Astrocyte of the spinal cord (primary cell): ENCODE measurements around the gene CFAP46.

Experiments used
- DNase-seq: peaks from one replicate; pipeline ENCODE4 v3.0.0; 2011; ENCODE audit warnings: low read depth, low spot score
- H3K4me3 ChIP-seq: 2 replicates; pipeline ENCODE4 v1.5.1; 2011; ENCODE audit warnings: low read depth, mild to moderate bottlenecking, low read length, moderate library complexity
- in situ Hi-C: cut with HindIII; loops from 2 replicates; pipeline ENCODE4 v1.10.0; 2017; ENCODE audit warnings: low sequenced_read_pairs
- TF ChIP-seq, protein P1 (sequence below): IDR thresholded peaks from 2 replicates; pipeline ENCODE4 v1.5.1; 2012; ENCODE audit warnings: low read depth, mild to moderate bottlenecking, low read length, inconsistent platforms

Gene CFAP46

DNA sequence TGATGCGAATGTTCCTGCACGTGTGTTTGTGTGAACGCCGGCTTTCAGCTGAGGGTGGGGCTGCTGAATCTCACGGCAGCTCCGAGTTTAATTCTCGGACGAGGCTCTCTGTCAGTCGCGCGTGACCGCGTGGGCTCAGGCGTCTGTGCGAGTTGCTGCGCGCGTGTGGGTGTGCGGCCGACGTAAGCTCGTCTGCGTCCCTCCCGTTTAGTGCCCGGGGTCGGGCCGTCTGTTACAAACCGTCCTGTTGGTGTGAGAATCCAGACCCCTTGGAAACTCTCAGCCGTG lies 41.6 kb upstream of the CFAP46 start:
- no peak for DNase-seq
- no peak overlapping the region for H3K4me3 ChIP-seq
- TF ChIP-seq, protein P1, sequence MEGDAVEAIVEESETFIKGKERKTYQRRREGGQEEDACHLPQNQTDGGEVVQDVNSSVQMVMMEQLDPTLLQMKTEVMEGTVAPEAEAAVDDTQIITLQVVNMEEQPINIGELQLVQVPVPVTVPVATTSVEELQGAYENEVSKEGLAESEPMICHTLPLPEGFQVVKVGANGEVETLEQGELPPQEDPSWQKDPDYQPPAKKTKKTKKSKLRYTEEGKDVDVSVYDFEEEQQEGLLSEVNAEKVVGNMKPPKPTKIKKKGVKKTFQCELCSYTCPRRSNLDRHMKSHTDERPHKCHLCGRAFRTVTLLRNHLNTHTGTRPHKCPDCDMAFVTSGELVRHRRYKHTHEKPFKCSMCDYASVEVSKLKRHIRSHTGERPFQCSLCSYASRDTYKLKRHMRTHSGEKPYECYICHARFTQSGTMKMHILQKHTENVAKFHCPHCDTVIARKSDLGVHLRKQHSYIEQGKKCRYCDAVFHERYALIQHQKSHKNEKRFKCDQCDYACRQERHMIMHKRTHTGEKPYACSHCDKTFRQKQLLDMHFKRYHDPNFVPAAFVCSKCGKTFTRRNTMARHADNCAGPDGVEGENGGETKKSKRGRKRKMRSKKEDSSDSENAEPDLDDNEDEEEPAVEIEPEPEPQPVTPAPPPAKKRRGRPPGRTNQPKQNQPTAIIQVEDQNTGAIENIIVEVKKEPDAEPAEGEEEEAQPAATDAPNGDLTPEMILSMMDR = no peak
- in situ Hi-C loops = no loop called here

DNA sequence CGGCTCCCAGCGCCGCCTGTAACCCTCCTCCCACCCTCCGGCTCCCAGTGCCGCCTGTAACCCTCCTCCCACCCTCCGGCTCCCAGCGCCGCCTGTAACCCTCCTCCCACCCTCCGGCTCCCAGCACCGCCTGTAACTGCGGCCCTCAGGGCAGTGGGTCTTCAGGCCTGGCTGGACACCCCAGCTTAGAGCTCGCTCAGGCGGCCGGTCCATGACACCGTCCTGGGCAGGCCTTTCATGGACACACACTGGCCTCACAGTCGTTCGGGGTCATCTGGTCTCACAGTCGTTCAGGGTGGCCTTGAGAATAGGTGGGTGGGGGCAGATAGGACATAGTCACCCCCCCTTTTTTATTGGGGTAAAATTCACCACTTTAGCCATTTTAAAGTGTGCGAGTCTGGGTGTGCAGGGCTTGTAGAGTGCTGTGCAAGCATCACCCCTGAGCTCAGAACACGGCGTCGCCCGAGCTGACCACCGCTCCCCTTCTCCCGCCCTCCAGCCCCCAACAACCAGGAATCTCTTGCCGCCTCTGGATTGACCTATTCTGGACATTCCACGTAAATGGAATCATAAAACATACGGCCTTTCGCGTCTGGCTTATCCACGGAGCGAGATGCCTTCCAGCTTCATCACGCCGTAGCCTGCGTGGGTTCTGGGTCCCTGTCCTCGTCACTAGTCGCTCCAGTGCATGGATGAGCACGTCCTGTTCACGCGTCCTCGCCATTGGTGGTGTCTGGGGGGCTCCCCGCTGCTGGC lies 41.1 kb upstream of the CFAP46 start:
- no peak for DNase-seq
- in situ Hi-C loops = no loop called here
- TF ChIP-seq, protein P1 = no peak
- H3K4me3 ChIP-seq = no peak overlapping the region

DNA sequence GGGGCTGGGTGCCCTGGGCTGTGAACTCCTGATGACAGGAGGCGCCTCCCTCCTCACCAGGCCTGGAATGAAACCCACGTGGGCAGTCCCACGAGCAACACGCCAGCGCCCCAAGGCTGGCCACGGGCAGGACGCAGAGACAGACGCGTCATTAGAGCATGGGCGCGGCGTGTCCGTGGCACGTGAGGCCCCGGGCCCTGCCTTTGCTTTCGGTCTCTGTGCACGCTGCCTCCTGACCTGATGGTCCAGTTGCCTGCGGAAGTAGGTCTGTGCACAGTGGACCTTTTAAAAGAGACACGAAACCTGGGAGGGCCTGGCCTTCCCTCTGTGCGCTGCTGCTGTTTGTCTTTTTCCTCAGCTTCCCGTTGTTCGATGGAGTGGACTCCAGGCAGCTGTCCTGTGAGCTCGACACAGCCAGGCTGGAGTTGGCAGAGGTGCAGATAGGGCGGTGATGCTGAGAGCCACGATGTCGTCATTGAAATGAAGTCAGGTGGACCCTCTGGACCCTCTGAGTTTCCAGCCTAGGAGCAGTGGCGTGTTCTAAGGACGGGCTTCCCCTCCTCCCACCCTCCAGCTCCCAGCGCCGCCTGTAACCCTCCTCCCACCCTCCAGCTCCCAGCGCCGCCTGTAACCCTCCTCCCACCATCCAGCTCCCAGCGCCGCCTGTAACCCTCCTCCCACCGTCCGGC lies 40.1 kb upstream of the CFAP46 start:
- DNase-seq = no peak
- in situ Hi-C loops = no loop called here
- H3K4me3 ChIP-seq = no peak overlapping the region
- TF ChIP-seq, protein P1 = no peak

DNA sequence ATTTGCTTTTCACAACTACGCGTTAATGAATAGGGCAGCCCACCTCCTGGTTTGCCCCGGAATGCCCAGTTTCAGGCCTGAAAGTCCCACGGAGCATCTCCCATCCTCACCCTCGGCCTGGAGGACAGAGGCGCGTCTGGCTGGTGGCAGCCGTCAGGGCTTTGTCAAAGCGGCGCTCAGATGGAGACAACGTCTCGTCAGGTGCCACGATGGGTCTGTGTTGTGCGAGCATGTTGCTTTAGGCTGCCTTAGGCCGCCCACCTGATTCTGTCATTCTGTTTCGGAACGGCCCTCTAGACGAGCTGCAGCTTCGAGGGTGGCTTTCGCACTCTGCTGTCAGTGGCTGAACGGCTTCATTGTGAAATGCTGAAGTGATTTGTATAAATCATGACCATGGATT lies 39.4 kb upstream of the CFAP46 start:
- DNase-seq = no peak
- in situ Hi-C loops = no loop called here
- H3K4me3 ChIP-seq = no peak overlapping the region
- TF ChIP-seq, protein P1 = no peak

DNA sequence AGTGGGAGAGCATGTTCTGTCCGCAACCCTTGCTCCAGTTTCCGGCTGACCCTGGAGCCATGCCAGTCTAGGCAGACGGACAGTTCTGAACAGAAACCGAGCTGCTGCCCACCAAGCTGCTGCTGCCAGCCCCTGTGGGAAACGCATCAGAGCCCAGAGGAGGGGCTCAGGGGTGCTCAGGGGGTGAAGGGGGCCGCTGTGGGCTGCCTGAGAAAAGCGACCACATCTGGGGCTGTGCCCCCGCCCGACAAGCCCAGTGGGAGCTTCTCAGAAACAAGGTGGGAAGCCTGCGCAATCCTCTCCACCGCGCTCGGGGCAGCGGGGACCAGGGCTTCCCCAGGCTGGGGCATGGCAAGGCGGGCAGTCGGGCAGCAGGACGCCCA lies 38.8 kb upstream of the CFAP46 start:
- TF ChIP-seq, protein P1 = no peak
- in situ Hi-C loops = no loop called here
- no peak for DNase-seq
- no peak overlapping the region for H3K4me3 ChIP-seq

DNA sequence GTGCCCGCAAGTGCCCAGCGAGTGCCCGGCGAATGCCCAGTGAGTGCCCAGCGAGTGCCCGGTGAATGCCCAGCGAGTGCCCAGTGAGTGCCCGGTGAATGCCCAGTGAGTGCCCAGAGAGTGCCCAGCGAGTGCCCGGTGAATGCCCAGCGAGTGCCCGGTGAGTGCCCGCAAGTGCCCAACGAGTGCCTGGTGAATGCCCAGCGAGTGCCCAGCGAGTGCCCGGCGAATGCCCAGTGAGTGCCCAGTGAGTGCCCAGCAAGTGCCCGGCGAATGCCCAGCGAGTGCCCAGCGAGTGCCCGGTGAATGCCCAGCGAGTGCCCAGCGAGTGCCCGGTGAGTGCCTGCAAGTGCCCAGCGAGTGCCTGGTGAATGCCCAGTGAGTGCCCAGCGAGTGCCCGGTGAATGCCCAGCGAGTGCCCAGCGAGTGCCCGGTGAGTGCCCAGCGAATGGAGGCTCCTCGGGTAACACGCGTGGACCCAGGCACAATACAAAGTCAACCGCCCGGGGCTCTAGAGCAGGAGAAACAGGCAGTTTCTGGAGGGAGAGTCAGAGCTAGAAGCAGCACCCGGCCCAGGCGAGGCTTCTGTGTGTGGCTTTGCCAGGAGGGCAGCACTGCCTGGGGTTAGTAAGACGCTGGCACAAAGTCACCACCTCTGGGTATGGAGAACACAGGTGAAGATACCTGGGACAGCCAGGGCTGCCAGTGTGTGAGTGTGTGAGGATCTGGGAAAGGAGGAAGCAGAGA lies 38.2 kb upstream of the CFAP46 start:
- TF ChIP-seq, protein P1 = no peak
- in situ Hi-C loops = no loop called here
- no peak overlapping the region for H3K4me3 ChIP-seq
- DNase-seq = no peak
